ENCODE results near the gene DOHH. TPM values are rescaled to one million over a fixed set of nuclear protein-coding genes. Genes with fewer than 3 reads are reported as not detected.

The DOHH gene
- total and polyA plus RNA-seq, 5 donors: 9.8 to 14.8 (median 12.4) TPM

DNA sequence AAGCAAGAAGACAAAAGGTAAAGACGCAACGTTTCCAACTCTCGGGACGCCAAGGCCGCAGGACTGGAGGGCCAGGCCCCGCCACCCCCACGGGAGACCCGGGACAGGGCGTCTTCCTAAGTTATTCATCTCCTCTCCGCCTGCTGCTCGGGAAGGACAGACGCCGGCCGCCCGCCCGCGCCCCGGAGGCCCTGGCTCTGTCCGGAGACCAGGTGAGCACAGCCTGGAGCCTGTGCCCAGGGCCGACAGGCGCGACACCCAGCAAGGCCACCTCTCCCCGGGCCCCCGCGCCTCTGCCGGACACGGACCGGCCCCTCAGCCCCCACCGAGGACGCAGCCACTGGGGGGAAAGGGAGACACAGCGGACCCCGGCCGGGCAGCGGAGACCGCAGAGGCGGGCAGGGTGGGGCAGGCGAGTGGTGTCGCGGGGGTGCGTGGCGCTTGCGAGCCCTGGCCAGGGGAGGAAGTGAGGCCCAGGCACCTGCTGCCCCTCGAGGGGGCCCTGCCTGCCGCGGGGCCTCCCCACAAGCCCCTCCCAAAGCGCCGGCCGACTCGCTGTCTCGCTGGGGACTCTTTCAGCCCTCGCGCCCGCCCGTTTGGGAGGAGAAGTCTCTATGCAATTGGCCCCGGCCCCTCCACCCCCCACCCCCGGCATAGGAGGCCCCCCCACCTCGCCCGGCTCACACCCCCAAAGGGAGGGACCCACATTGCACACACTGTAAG is 37.3 kb downstream of the DOHH start:
- Histone ChIP-seq H3K27me3 (ENCODE audit: control insufficient read depth, insufficient read depth) (no peaks in the 10 kb centered on the region), H3K9me3 (ENCODE audit: control insufficient read depth, low read length) (no peaks in the 10 kb centered on the region), H3K27ac (ENCODE audit: low read length) (no peak overlapping the region), H3K4me3 (ENCODE audit: low read length) (no peak overlapping the region), H3K4me1 (ENCODE audit: control insufficient read depth, insufficient read depth, low read length) (peaks cover 6% of the 10 kb centered on the region)
- ATAC-seq (no peak), DNase-seq (no peak)
- intact Hi-C loops (cut with DNase I): no loop called here
- 72% methylated on average over 58 of the region's 58 CpGs for WGBS

DNA sequence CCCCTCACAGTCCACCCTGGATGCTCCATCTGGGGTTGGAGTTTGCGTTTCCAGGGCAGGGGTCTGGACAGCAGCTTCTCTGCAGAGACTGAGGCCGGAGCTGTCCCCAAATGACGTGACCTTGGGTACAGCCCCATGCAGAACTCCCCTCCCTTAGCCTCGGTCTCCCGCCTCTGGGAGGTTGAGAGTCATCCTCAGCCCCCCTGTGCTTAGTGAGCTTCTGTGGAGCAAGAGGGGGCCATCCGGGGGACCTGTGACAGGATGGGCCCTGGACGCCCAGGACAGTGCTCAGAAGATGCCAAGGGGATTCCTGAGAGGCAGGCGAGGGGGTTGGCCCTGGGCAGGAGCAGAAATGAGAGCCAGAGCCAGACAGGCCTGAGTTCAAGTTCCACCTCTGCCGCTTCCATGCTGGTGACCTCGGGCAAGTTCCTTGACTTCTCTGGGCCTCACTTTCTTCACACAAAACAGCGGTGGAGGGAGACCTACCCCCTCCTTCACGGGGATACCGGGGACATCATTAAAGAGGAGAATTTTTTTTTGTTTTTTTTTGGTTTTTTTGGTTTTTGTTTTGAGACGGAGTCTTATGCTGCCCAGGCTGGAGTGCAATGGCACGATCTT is 40.4 kb downstream of the DOHH start:
- intact Hi-C loops (cut with DNase I): no loop called here
- ATAC-seq (peak; percentile 0 to 3), DNase-seq (peak in 1 of 3 donors; percentile 70)
- WGBS: 57% methylated on average over 15 of the region's 15 CpGs
- Histone ChIP-seq H3K4me1 (ENCODE audit: control insufficient read depth, insufficient read depth, low read length) (peaks cover 12% of the 10 kb centered on the region), H3K9me3 (ENCODE audit: control insufficient read depth, low read length) (no peaks in the 10 kb centered on the region), H3K4me3 (ENCODE audit: low read length) (no peak overlapping the region), H3K27ac (ENCODE audit: low read length) (peak overlapping the region; percentile 64), H3K27me3 (ENCODE audit: control insufficient read depth, insufficient read depth) (no peaks in the 10 kb centered on the region)

DNA sequence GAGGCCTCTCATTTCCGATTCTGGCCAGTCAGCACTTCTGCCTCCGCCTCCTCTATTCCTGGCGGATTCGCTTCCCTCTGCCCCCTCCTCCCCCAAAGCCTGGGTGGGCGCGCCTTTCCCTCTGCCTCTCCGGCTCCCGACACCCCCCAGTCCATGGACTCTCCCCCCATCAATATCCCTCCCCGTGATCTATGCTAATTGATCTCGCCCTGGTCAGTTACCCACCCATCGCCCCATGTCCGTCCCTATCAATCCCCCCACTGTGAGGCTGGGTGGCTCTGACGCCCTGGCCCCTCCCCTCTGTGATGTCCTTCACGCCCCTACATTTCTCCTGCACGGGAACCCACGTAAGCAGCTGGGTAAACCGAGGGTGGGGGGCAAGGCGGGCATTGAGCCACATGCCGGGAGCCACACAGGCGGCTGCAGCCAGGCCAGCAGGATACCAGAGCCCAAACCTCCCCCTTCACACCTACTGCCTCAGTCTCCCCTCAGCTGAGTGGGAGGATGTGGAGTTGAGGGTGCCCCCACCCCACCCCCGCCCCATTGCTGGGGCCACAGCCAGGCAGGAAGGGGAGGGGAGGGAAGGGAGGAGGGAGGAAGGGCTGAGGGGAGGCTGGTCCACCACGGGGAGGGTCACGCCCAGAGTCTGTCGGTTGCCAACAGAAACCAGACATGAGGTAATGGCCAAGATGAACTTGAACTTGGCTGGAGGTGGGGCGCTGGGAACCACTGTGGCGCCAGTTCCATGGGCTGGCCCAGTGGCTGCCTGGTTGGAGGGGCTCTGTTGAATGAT is 41.2 kb downstream of the DOHH start:
- H3K4me3 ChIP-seq (ENCODE audit: low read length): no peak overlapping the region

DNA sequence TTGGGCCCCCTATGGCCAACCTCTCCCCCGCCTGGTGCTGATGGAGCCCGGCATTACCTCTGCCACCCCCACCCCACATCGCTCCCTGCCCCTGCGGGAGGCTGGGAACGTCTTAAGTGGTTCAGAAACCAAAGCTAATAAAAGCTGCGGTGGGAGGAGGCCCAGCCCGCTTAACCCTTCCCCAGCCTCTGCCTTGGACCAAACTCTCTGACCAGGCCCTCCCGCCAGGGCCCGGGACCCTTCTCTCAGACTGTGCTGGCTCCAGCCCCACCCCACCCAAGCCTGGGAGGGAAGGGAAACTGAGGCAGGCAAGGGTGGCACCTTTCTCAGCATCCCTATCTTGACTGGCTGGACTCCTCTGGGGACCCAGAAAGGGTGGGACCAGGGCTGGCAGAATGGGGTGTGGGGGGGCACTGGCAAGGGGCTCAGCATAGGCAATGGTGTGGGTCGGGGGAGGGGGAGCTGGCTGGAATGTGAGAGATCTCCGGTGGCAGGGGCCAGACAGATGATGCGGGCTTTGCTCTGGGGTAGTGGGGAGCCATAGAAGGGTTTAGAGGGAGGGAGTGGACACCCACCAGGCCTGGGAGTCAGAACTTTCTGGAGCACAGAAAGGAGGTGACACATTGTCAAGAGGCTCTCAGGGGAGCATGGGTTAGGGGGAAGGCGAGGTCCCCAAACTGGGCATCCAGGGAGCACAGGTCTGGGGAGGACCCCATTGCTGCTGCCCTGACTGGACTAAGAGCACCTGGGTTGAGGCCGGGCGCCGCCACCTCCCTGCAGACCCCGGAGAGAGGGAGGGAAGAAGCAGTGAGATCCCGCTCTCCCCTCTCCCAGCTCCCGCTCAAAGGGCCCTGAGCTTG is 42.0 kb downstream of the DOHH start:
- intact Hi-C loops (cut with DNase I): no loop called here
- 29% methylated on average over 19 of the region's 19 CpGs for WGBS
- H3K4me3 ChIP-seq (ENCODE audit: low read length): no peak overlapping the region

More for the DNA sequence above, 41.2 kb downstream of the DOHH start:
- Histone ChIP-seq H3K27ac (ENCODE audit: low read length) (peak overlapping the region; percentile 64), H3K4me1 (ENCODE audit: control insufficient read depth, insufficient read depth, low read length) (peaks cover 12% of the 10 kb centered on the region), H3K27me3 (ENCODE audit: control insufficient read depth, insufficient read depth) (no peaks in the 10 kb centered on the region), H3K9me3 (ENCODE audit: control insufficient read depth, low read length) (no peaks in the 10 kb centered on the region)
- WGBS: 11% methylated on average over 26 of the region's 26 CpGs
- DNase-seq (peak; percentile 95 to 97 (median 96)), ATAC-seq (peak; percentile 89 to 91)
- intact Hi-C loops (cut with DNase I): no loop called here

DNA sequence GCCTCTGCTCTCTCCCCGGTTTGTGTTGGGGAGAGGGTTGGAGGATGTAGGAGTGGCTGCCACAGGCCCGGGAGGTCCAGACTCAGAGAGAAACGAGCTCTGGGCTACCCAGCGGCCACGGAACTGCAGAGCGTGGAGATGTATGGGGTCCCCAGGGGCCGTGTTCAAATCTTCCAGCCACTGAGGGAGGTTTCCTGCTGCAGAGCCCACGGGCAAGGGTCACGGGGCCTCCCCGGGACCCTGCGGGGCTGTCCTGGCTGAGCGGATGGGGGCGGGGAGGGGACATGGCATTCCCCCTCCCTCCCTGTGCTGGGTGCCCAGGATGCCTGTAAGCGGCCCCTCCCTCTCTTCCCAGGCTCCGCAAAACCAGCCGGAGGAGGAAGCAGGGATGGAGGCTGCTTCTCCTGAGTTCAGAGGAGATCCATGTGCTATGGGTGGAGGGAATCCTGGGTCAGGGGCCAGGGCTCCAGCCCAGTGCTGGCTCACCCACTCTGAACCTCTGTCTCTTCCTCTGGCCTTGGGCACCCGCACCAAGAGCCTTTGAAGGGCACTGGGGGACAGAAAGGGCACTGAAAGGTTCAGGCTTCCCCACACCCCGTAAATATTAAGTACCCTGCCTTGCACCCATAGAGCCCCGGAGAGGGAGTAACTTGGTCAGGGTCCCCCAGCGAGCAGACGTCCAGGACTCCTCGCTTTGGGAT is 42.8 kb downstream of the DOHH start:
- intact Hi-C loops (cut with DNase I): no loop called here
- WGBS: 29% methylated on average over 22 of the region's 22 CpGs
- peak overlapping the region; percentile 49 for H3K27ac ChIP-seq (ENCODE audit: low read length)
- no peak overlapping the region for H3K4me3 ChIP-seq (ENCODE audit: low read length)
- DNase-seq: peak; percentile 53 to 81 (median 76)
- peak; percentile 0 to 12 for ATAC-seq
- H3K4me1 ChIP-seq (ENCODE audit: control insufficient read depth, insufficient read depth, low read length): peaks cover 12% of the 10 kb centered on the region
- no peaks in the 10 kb centered on the region for H3K9me3 ChIP-seq (ENCODE audit: control insufficient read depth, low read length)
- no peaks in the 10 kb centered on the region for H3K27me3 ChIP-seq (ENCODE audit: control insufficient read depth, insufficient read depth)

More for the DNA sequence above, 42.0 kb downstream of the DOHH start:
- no peaks in the 10 kb centered on the region for H3K9me3 ChIP-seq (ENCODE audit: control insufficient read depth, low read length)
- ATAC-seq (peak; percentile 3), DNase-seq (no peak)
- peaks cover 12% of the 10 kb centered on the region for H3K4me1 ChIP-seq (ENCODE audit: control insufficient read depth, insufficient read depth, low read length)
- H3K27ac ChIP-seq (ENCODE audit: low read length): peak overlapping the region; percentile 49
- no peaks in the 10 kb centered on the region for H3K27me3 ChIP-seq (ENCODE audit: control insufficient read depth, insufficient read depth)

DNA sequence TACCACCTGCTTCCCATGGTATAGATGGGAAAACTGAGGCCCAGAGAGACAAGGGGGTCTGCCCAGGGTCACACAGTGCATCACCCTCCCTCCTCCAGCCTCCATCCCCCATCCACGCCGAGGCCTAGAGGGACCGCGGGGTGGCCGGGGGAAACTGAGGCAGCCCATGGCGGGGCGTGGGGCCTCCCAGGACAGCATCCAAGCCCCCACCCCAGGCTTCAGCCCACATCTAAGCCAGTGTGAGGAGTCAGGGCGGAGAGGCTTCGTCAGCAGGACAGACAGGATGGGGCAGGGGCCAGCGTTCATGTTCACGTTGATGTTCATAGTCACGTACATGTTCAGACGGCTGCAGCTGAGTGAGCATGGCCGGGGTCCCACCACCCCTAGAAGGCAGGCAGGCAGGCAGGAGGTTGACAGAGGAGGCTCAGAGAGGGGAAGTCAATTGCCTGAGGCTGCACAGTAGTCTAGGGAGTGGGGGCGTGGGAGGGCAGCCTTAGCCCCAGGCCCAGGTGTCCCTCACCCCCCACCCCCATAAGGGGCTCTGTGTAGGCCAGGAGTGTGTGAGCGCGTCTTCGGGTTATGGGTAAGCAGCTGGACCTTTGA is 43.4 kb downstream of the DOHH start:
- no peak for DNase-seq

DNA sequence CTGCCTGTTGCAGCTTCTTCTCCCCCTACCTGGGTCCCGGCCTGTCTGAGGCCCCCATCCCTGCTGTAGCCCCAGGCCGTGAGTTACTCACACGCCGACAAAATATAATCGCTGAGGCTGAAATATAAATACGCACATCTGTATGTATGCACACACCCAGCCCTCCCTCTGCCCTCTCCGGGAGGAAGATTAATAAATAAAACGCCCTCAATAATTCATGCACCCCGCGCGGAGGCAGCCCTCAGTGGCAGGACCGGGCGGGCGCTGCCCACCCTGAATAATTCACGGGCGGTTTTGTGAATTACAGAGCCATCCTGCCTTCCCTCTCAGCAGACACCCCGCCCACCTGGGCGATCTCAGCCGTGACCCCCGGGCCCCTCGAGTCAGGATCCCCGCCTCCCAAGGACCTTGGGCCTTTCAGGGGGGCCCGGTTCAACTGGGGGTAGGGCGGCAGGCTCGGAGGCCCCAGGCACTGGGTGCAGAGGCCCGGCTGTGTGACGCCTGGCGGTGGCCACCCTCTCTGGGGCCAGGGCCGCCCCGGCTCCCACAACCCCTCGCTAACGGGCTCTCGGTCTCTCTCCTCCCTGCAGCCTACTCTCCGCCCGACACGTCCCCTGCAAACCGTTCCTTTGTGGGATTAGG is 44.4 kb downstream of the DOHH start:
- Histone ChIP-seq H3K27ac (ENCODE audit: low read length) (no peak overlapping the region), H3K9me3 (ENCODE audit: control insufficient read depth, low read length) (no peaks in the 10 kb centered on the region), H3K4me3 (ENCODE audit: low read length) (no peak overlapping the region), H3K4me1 (ENCODE audit: control insufficient read depth, insufficient read depth, low read length) (peaks cover 12% of the 10 kb centered on the region), H3K27me3 (ENCODE audit: control insufficient read depth, insufficient read depth) (no peaks in the 10 kb centered on the region)
- DNase-seq: no peak
- intact Hi-C loops (cut with DNase I): no loop called here
- no peak for ATAC-seq
- WGBS: 86% methylated on average over 37 of the region's 37 CpGs

More for the DNA sequence above, 43.4 kb downstream of the DOHH start:
- Histone ChIP-seq H3K4me3 (ENCODE audit: low read length) (no peak overlapping the region), H3K27me3 (ENCODE audit: control insufficient read depth, insufficient read depth) (no peaks in the 10 kb centered on the region), H3K27ac (ENCODE audit: low read length) (peak overlapping the region; percentile 49), H3K9me3 (ENCODE audit: control insufficient read depth, low read length) (no peaks in the 10 kb centered on the region), H3K4me1 (ENCODE audit: control insufficient read depth, insufficient read depth, low read length) (peaks cover 12% of the 10 kb centered on the region)
- intact Hi-C loops (cut with DNase I): no loop called here
- ATAC-seq: no peak
- 68% methylated on average over 18 of the region's 18 CpGs for WGBS

DNA sequence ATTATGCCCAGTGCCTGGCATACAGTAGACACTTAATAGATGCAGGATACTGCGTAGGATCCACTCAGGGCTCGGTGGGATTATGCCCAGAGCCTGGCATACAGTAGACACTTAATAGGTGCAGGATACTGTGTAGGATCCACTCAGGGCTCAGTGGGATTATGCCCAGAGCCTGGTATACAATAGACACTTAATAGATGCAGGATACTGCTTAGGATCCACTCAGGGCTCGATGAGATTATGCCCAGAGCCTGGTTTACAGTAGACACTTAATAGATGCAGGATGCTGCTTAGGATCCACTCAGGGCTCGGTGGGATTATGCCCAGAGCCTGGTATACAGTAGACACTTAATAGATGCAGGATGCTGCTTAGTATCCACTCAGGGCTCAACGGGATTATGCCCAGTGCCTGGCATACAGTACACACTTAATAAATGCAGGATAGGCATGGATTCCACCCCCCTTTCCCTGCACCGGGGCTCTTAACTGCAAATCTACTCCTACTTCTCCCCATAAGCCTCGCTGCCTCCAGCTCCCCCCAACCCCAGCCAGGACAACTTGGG is 45.0 kb downstream of the DOHH start:
- 92% methylated on average over 7 of the region's 7 CpGs for WGBS

DNA sequence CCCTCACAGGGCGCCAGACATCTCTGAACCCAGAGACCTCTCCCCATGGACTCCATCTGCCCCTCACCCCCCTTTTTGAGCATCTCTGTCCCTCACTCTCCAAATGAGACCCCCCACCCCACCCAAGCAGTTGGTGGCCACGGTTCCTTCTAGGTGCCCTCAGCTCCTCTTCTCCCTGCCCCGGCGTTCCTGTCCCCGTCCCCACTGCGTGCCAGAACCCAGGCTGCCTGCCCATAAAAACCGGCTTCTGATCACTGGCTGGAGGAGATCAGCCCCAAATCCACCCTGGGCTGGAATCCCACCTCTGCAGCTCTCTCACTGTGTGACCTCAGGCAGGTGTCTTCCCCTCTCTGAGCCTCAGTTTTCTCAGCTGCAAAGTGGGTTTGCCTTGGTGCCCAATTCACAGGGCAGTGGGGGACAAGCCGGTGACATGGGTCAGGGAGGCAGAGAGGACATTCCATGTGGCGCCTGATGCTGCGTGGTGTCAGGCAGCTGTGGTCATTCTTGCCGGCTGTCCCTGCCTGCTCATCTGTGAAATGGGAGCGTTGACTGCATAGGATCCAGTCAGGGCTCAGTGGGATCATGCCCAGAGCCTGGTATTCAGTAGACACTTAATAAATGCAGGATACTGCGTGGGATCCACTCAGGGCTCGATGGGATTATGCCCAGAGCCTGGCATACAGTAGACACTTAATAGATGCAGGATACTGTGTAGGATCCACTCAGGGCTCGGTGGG is 45.6 kb downstream of the DOHH start:
- Histone ChIP-seq H3K9me3 (ENCODE audit: control insufficient read depth, low read length) (no peaks in the 10 kb centered on the region), H3K4me3 (ENCODE audit: low read length) (no peak overlapping the region), H3K4me1 (ENCODE audit: control insufficient read depth, insufficient read depth, low read length) (peaks cover 8% of the 10 kb centered on the region), H3K27ac (ENCODE audit: low read length) (no peak overlapping the region), H3K27me3 (ENCODE audit: control insufficient read depth, insufficient read depth) (no peaks in the 10 kb centered on the region)
- WGBS: 96% methylated on average over 15 of the region's 15 CpGs
- intact Hi-C loops (cut with DNase I): no loop called here
- ATAC-seq (no peak), DNase-seq (no peak)

More for the DNA sequence above, 45.0 kb downstream of the DOHH start:
- no peaks in the 10 kb centered on the region for H3K9me3 ChIP-seq (ENCODE audit: control insufficient read depth, low read length)
- no peak for DNase-seq
- no peak overlapping the region for H3K27ac ChIP-seq (ENCODE audit: low read length)
- no peaks in the 10 kb centered on the region for H3K27me3 ChIP-seq (ENCODE audit: control insufficient read depth, insufficient read depth)
- ATAC-seq: no peak
- intact Hi-C loops (cut with DNase I): no loop called here
- H3K4me3 ChIP-seq (ENCODE audit: low read length): no peak overlapping the region
- peaks cover 12% of the 10 kb centered on the region for H3K4me1 ChIP-seq (ENCODE audit: control insufficient read depth, insufficient read depth, low read length)
